ENCODE data around the gene PDGFA.

PDGFA gene

GRCh38 chr7:471191-471865, 48.3 kb downstream of the PDGFA start:
- DNase-seq, result no peak

GRCh38 chr7:469563-469961, 50.1 kb downstream of the PDGFA start:
- DNase-seq, result no peak

GRCh38 chr7:468681-469562, 50.7 kb downstream of the PDGFA start:
- no peak for DNase-seq

GRCh38 chr7:467856-468545, 51.6 kb downstream of the PDGFA start:
- no peak for DNase-seq

GRCh38 chr7:467393-467828, 52.2 kb downstream of the PDGFA start:
- DNase-seq, result no peak

- DNase-seq, result no peak
These were observed 53.0 kb downstream of the PDGFA start for GRCh38 chr7:466465-467191.

- no peak for DNase-seq
These were observed 53.8 kb downstream of the PDGFA start for GRCh38 chr7:465710-466400.

GRCh38 chr7:464454-465401, 54.9 kb downstream of the PDGFA start:
- DNase-seq, result no peak

GRCh38 chr7:463817-464453, 55.7 kb downstream of the PDGFA start:
- DNase-seq, result no peak

GRCh38 chr7:463362-463781, 56.3 kb downstream of the PDGFA start:
- DNase-seq, result no peak

GRCh38 chr7:462173-463103, 57.2 kb downstream of the PDGFA start:
- no peak for DNase-seq

- no peak for DNase-seq
These were observed 58.0 kb downstream of the PDGFA start for GRCh38 chr7:461453-462172.

GRCh38 chr7:461117-461452, 58.6 kb downstream of the PDGFA start:
- no peak for DNase-seq

GRCh38 chr7:460374-461116, 59.1 kb downstream of the PDGFA start:
- DNase-seq, result no peak

- DNase-seq, result no peak
These were observed 59.9 kb downstream of the PDGFA start for GRCh38 chr7:459584-460373.

GRCh38 chr7:458511-459245, 61.0 kb downstream of the PDGFA start:
- no peak for DNase-seq

All from COR-L47 (cell line).